Neural cell (in vitro differentiated cells): ENCODE results near the gene IGF2BP3. TPM values are rescaled to one million over a fixed set of nuclear protein-coding genes. Genes with fewer than 3 reads are reported as not detected.
"Not testable (repeated sequence)": the region's sequence is repeated elsewhere in the genome, so short reads cannot be mapped to it uniquely, and the experiment has no call there.

Experiments used
- H2AFZ ChIP-seq: fragments of 200-600, 300-800 bp; sonication (generic), shearing (Covaris generic); 2 replicates; pipeline ENCODE4 v1.6.0; 2014; ENCODE audit warnings: low read depth, mild to moderate bottlenecking, antibody characterized with exemption, low read length, moderate library complexity
- H3F3A ChIP-seq: fragments of 200-600 bp; shearing (Covaris generic); 2 replicates; pipeline ENCODE4 v1.6.1; 2016; ENCODE audit warnings: mild to moderate bottlenecking, moderate library complexity, mixed read lengths, antibody characterized with exemption, low read length; ENCODE audit not compliant: insufficient read depth, poor library complexity, severe bottlenecking
- H3K27ac ChIP-seq: fragments of 200-600, 300-800 bp; sonication (generic), shearing (Covaris generic); 2 replicates; pipeline ENCODE4 v1.5.1; 2014; ENCODE audit warnings: mild to moderate bottlenecking, low read length, moderate library complexity
- H3K27me3 ChIP-seq: fragments of 300-800, 200-600 bp; sonication (generic), shearing (Covaris generic); 2 replicates; pipeline ENCODE4 v1.6.0; 2014; ENCODE audit warnings: mild to moderate bottlenecking, low read depth, low read length, moderate library complexity; ENCODE audit not compliant: insufficient read depth
- H3K36me3 ChIP-seq: fragments of 300-800, 200-600 bp; sonication (generic), shearing (Covaris generic); 2 replicates; pipeline ENCODE4 v1.5.1; 2014; ENCODE audit warnings: mild to moderate bottlenecking, antibody characterized with exemption, low read length, moderate library complexity; ENCODE audit not compliant: insufficient read depth
- H3K4me2 ChIP-seq: fragments of 300-800, 200-600 bp; sonication (generic), shearing (Covaris generic); 2 replicates; pipeline ENCODE4 v1.6.0; 2014; ENCODE audit warnings: mild to moderate bottlenecking, low read length
- H3K4me3 ChIP-seq: fragments of 300-800, 200-600 bp; sonication (generic), shearing (Covaris generic); 2 replicates; pipeline ENCODE4 v1.5.1; 2014; ENCODE audit warnings: mild to moderate bottlenecking, low read length, moderate library complexity
- H3K79me2 ChIP-seq: fragments of 200-600 bp; shearing (Covaris generic); replicated peaks from 2 replicates; pipeline ENCODE4 v1.6.0; 2014; ENCODE audit warnings: mild to moderate bottlenecking, low read length, moderate library complexity; ENCODE audit not compliant: insufficient read depth
- H3K9ac ChIP-seq: fragments of 300-800, 200-600 bp; sonication (generic), shearing (Covaris generic); 2 replicates; pipeline ENCODE4 v1.6.1; 2016; ENCODE audit warnings: mild to moderate bottlenecking, low read length, mixed read lengths
- H3K9me2 ChIP-seq: fragments of 200-600 bp; shearing (Covaris generic); 2 replicates; pipeline ENCODE4 v1.6.1; 2016; ENCODE audit warnings: mild to moderate bottlenecking, low read length, mixed read lengths; ENCODE audit not compliant: insufficient read depth
- H3K9me3 ChIP-seq: fragments of 200-600, 300-800 bp; sonication (generic), shearing (Covaris generic); 2 replicates; pipeline ENCODE4 v1.6.1; 2016; ENCODE audit warnings: mild to moderate bottlenecking, mixed run types, low read length, moderate library complexity, mixed read lengths
- H4K20me1 ChIP-seq: fragments of 200-600 bp; shearing (Covaris generic); 2 replicates; pipeline ENCODE4 v1.6.1; 2016; ENCODE audit warnings: mild to moderate bottlenecking, mixed run types; ENCODE audit not compliant: insufficient read depth
- CTCF ChIP-seq: fragments of 450-650 bp; IDR thresholded peaks from 2 replicates; pipeline ENCODE4 v1.5.1; 2014; ENCODE audit warnings: antibody characterized with exemption, mild to moderate bottlenecking, moderate library complexity; ENCODE audit not compliant: poor library complexity, severe bottlenecking
- EP300 ChIP-seq: fragments of 450-650 bp; conservative IDR thresholded peaks from 2 replicates; pipeline ENCODE4 v1.6.1; 2014; ENCODE audit warnings: antibody characterized with exemption, mild to moderate bottlenecking, moderate library complexity; ENCODE audit not compliant: poor library complexity, severe bottlenecking
- EZH2 ChIP-seq: fragments of 200-600, 300-800 bp; shearing (Covaris generic), sonication (generic); IDR thresholded peaks from 2 replicates; pipeline ENCODE4 v1.6.1; 2014; ENCODE audit warnings: antibody characterized with exemption, low read length, borderline replicate concordance, mild to moderate bottlenecking; ENCODE audit not compliant: insufficient read depth, poor library complexity, severe bottlenecking
- MXI1 ChIP-seq: fragments of 450-650 bp; conservative IDR thresholded peaks from 2 replicates; pipeline ENCODE4 v1.6.1; 2014; ENCODE audit warnings: antibody characterized with exemption, mild to moderate bottlenecking; ENCODE audit not compliant: poor library complexity, severe bottlenecking
- POLR2AphosphoS5 ChIP-seq: IDR thresholded peaks from 2 replicates; pipeline ENCODE4 v1.6.1; 2012
- RAD21 ChIP-seq: fragments of 450-650 bp; conservative IDR thresholded peaks from 2 replicates; pipeline ENCODE4 v1.6.1; 2014; ENCODE audit warnings: antibody characterized with exemption, mild to moderate bottlenecking, moderate library complexity
- REST ChIP-seq: IDR thresholded peaks from 2 replicates; pipeline ENCODE4 v1.6.1; 2012; ENCODE audit warnings: borderline replicate concordance
- SMC3 ChIP-seq: fragments of 450-650 bp; conservative IDR thresholded peaks from 2 replicates; pipeline ENCODE4 v1.6.1; 2014; ENCODE audit warnings: antibody characterized with exemption, mild to moderate bottlenecking, moderate library complexity; ENCODE audit not compliant: poor library complexity
- TAF1 ChIP-seq: IDR thresholded peaks from 2 replicates; pipeline ENCODE4 v1.6.1; 2012; ENCODE audit warnings: low read depth
- polyA plus RNA-seq: library from polyadenylated mRNA; depleted of rRNA; stranded (reverse); fragments of >200 nt; gene quantifications from 2 replicates; pipeline ENCODE4 v1.2.3, GENCODE V29; 2014

IGF2BP3 gene
- polyA plus RNA-seq, 1 donor from 2014 or later, result 29.6 TPM

- H3K36me3 ChIP-seq, result no peaks in the 10 kb centered on the region
- H3F3A ChIP-seq, result no peaks in the 10 kb centered on the region
- H4K20me1 ChIP-seq, result no peaks in the 10 kb centered on the region
- H3K27ac ChIP-seq, result no peak overlapping the region
- H3K9me3 ChIP-seq, result no peaks in the 10 kb centered on the region
- no peaks in the 10 kb centered on the region for H3K9me2 ChIP-seq
- H3K27me3 ChIP-seq, result no peaks in the 10 kb centered on the region
- no peak overlapping the region for H3K4me3 ChIP-seq
- no peak overlapping the region for H3K4me2 ChIP-seq
- H3K79me2 ChIP-seq, result peaks cover 25% of the 10 kb centered on the region
- no peak overlapping the region for H3K9ac ChIP-seq
- H2AFZ ChIP-seq, result no peak overlapping the region
- TF ChIP-seq EZH2, result no peak
- TF ChIP-seq EP300, result no peak
- no peak for TF ChIP-seq RAD21
- TF ChIP-seq TAF1, result no peak
- TF ChIP-seq SMC3, result no peak
- TF ChIP-seq CTCF, result no peak
- TF ChIP-seq MXI1, result no peak
- TF ChIP-seq REST, result no peak
- no peak for TF ChIP-seq POLR2AphosphoS5
Measured at GRCh38 chr7:23404546-23405239, 65.6 kb downstream of the IGF2BP3 start.

- Histone ChIP-seq H3K79me2 (peaks cover 19% of the 10 kb centered on the region), H3K4me3 (no peak overlapping the region), H3K36me3 (no peaks in the 10 kb centered on the region), H2AFZ (no peak overlapping the region), H3K27ac (no peak overlapping the region), H3K27me3 (no peaks in the 10 kb centered on the region), H3K9me3 (no peaks in the 10 kb centered on the region), H3K4me2 (no peak overlapping the region), H3F3A (no peaks in the 10 kb centered on the region), H4K20me1 (no peaks in the 10 kb centered on the region), H3K9me2 (no peaks in the 10 kb centered on the region), H3K9ac (no peak overlapping the region)
- no peak for TF ChIP-seq POLR2AphosphoS5
- no peak for TF ChIP-seq REST
- TF ChIP-seq TAF1, result no peak
- no peak for TF ChIP-seq EZH2
- TF ChIP-seq SMC3, result no peak
- no peak for TF ChIP-seq MXI1
- no peak for TF ChIP-seq EP300
Measured at GRCh38 chr7:23403970-23404369, 66.3 kb downstream of the IGF2BP3 start.

GRCh38 chr7:23398090-23398489 lies 72.2 kb downstream of the IGF2BP3 start:
- not testable (repeated sequence) for H3K9ac ChIP-seq, H3K9me3 ChIP-seq, H4K20me1 ChIP-seq, H3K27ac ChIP-seq, H3K4me3 ChIP-seq, H3K36me3 ChIP-seq, H3K27me3 ChIP-seq, H2AFZ ChIP-seq, H3K4me2 ChIP-seq, H3F3A ChIP-seq, H3K9me2 ChIP-seq, H3K79me2 ChIP-seq
